ENCODE results near the gene MAT2A.

The MAT2A gene

DNA sequence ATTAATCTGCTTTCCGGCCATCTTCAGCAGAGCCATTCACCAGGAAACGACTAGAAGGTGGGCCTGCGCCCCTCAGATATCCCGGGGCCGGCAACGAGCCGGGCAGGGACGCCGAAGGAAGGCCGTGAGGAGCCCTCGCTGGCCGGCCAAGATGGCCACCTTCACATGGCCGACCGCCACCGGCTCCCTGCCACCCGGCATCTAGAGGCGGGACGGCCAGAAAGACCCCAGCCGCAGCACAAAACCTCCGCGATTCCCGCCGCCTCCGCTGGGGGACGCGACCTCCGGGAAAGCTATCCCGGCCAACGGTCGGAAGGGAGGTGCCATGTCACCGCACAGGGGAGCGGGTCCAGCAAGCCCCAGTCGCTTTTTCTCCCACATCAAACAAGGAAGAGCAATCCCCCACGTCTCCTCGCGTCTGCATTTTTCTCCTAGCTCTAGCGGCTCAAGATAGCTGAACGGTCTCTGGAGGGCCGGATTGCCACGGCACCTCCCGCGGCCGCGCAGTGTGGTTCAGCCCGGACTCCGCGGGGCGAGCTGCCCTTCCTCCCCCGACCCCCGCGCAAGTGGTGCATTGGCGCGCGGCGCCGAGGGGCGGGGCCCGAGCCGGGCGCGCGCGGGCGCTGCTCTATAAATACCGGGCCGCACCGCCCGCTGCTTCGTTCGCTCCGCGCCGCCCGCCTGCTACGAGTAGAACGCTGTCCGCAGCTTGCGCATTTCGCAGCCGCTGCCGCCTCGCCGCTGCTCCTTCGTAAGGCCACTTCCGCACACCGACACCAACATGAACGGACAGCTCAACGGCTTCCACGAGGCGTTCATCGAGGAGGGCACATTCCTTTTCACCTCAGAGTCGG lies at the start of gene MAT2A:
TSS of gene MAT2A (plus strand) at position 662 of the 854 bp plus-strand sequence. CDS start at position 782, 120 bp downstream.
- peak; percentile 81 to 97 (median 94) for DNase-seq
- intact Hi-C loops (cut with DNase I): loop anchor here (5.0 kb wide), 1 partner anchor 111 kb away; no protein-coding TSS in a partner anchor

- DNase-seq: no peak
- intact Hi-C loops (cut with DNase I): no loop called here
Observed at GRCh38 chr2:85490861-85491755, 47.9 kb upstream of the MAT2A start.

DNA sequence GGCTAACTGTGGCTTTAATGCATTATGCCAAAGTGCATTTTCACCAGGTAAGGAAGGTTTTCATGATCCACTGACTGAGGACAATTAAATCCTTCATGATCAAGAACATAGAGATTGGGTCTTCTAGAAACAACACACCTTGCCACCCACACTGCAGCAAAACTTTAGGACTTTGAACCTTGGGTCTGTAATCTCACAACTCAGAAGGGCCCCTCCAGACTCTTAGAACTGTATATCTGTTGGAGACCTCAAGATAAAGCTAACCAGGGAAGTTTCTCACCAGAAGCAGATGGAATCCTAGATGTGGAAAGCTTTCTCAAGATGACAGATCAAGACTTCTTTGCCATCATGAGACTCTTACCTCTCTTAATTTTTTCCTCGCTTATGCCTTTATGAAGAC lies 42.5 kb upstream of the MAT2A start:
- intact Hi-C loops (cut with DNase I): no loop called here

GRCh38 chr2:85497944-85498630 lies 40.9 kb upstream of the MAT2A start:
- intact Hi-C loops (cut with DNase I): no loop called here
- no peak for DNase-seq

More for the DNA sequence above, 42.5 kb upstream of the MAT2A start:
- no peak for DNase-seq

- DNase-seq: peak in 4 of 42 donors; percentile 12 to 25 (median 14)
- intact Hi-C loops (cut with DNase I): no loop called here
Observed at GRCh38 chr2:85501248-85501647, 37.7 kb upstream of the MAT2A start.

GRCh38 chr2:85502720-85503119 lies 36.2 kb upstream of the MAT2A start:
- no peak for DNase-seq
- intact Hi-C loops (cut with DNase I): no loop called here

DNA sequence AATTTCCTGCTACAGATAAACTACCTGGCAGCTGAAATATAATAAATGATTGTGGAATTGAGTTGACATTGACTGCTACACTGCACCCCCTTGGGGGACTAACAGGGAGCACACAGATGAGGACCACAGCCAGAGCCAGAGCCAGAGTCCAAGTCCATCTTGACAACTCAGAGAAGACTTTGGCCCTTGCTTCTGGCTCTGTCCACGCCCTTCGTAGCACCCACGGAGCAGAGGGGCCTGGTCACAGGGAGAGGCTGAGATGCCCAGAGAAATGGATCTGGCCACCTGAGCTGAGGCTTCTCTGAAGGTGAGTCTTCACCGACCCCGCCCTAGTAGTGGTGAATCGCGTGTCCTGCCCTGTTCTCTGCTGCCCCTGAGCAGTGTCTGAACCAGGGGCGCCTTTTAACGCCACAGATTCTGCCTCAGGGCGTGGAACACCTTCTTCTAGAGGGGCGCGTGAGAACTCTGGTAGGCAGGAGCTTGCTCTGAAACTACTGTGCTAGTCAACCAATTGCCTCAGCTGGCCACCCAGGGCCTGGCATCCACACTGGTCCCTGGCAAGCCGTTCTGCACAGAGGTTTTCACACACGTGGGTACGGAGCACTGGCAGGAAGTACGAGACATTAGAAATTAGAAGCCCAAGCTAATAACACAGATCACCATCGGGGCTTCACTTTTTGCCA lies 35.7 kb upstream of the MAT2A start:
- intact Hi-C loops (cut with DNase I): no loop called here
- peak in 17 of 42 donors; percentile 12 to 56 (median 26) for DNase-seq

- no peak for DNase-seq
- intact Hi-C loops (cut with DNase I): no loop called here
Observed at GRCh38 chr2:85503851-85504777, 34.9 kb upstream of the MAT2A start.

GRCh38 chr2:85504778-85505261 lies 34.1 kb upstream of the MAT2A start:
- intact Hi-C loops (cut with DNase I): no loop called here
- DNase-seq: peak in 7 of 42 donors; percentile 13 to 57 (median 29)

DNA sequence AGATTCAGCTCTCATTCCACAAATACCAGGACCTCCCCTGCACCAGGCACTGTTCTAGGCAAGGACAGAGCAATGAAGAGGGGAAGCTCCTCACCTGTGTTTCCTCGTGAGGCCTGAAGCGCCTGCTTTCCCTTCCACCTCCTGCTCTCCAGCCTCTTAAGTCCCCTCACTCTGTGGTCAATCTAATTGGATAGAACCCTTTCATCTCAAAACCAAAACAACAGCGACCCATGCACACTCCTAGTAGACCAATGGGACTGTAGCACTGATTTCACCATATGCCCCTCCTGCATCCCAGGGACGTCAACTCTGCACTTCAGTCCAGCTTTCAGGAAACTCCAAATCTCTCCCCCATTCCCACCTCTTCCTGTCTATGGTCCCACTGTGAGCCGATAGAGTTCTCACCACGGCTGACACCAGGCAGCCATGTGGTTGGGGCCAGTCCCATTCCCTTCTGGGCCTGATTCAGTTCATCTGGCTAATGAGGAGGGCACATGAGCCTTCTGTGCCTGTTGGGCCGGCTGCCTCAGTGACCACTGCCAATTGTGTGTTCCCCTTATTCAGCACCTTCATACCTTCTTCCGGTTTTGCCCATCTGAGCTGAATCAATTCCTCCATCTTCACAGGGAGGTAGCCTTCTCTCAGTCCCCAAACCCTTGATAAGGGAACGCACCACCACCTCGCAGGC lies 33.3 kb upstream of the MAT2A start:
- intact Hi-C loops (cut with DNase I): no loop called here
- peak in 3 of 42 donors; percentile 11 to 47 (median 17) for DNase-seq

- no peak for DNase-seq
- intact Hi-C loops (cut with DNase I): no loop called here
Observed at GRCh38 chr2:85506768-85507181, 32.2 kb upstream of the MAT2A start.

- intact Hi-C loops (cut with DNase I): no loop called here
- no peak for DNase-seq
Observed at GRCh38 chr2:85511008-85511811, 27.8 kb upstream of the MAT2A start.

DNA sequence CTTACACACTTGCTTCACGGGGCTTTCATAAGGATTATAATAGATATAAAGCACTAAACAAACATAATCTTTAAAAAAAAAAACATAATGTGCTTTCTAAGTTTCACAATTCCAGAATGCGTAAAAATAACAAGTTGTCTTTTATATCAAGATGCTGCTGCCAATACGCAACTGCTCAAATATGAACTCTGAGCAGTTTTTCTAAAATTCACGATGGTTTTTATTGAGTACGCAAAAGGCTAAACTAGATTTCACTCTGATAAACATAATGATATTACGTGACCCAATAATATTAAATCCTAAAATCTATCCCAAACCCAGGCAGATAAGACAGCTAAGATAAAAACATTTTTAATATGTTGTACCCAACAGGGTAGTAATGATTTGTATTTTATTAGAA lies 24.6 kb upstream of the MAT2A start:
- no peak for DNase-seq
- intact Hi-C loops (cut with DNase I): no loop called here

- DNase-seq: no peak
- intact Hi-C loops (cut with DNase I): no loop called here
Observed at GRCh38 chr2:85516653-85517389, 22.1 kb upstream of the MAT2A start.

DNA sequence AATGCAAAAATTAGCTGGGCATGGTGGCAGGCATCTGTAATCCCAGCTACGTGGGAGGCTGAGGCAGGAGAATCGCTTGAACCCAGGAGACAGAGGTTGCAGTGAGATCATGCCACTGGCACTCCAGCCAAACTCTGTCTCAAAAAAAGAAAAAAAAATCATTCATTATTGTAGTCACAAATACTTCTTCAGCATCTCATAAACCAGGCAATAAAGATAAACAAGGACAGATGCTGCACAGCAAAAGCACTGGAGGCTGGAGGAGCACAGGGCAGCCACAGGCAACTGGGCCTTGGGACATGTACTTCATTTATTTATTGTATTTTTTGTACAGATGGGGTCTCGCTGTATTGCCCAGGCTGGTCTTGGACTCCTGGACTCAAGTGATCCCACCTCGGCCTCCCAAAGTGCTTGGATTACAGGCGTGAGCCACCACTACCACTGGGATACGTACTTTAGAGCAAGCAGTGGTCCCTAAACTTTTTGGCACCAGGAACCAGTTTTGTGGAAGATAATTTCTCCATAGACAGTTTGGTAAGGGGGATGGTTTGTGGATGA lies 16.8 kb upstream of the MAT2A start:
- intact Hi-C loops (cut with DNase I): no loop called here
- no peak for DNase-seq
